Measurements from ENCODE around the gene CEP126. TPM values are rescaled to one million over a fixed set of nuclear protein-coding genes. Genes with fewer than 3 reads are reported as not detected.

Gene CEP126
- total RNA-seq, 4 donors from 2014 or later = 4.3 to 11.7 (median 9.6) TPM

DNA sequence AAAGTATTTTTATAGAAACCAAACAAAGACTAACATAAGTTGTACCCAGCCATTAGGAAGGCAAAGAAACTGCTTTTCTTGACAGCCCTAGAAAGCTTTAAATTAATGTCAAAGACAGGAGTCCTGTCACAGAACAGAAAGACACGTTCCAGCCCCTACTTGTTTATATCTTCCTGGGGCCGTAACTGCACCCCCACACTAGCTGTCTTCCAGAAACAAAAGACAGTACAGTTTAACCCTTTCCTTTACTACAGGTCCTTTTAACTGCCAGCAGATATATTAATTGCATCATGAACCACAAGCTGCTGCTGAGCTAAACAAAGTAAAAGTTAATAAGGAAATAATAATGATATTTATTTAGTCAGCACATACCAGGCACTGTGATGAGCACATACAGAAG is 112.1 kb downstream of the CEP126 start:
- 0 to 5% methylated on average over 2 of the region's 2 CpGs for WGBS, 2 donors (ENCODE audit: low coverage in 1 of 2)
- TF ChIP-seq POLR2AphosphoS5 (IDR thresholded peaks at IDR 0.05) = no peak
- no peak for TF ChIP-seq EP300 (IDR thresholded peaks at IDR 0.05)
- no peak for TF ChIP-seq POLR2A (IDR thresholded peaks at IDR 0.05)
- TF ChIP-seq, protein P1, sequence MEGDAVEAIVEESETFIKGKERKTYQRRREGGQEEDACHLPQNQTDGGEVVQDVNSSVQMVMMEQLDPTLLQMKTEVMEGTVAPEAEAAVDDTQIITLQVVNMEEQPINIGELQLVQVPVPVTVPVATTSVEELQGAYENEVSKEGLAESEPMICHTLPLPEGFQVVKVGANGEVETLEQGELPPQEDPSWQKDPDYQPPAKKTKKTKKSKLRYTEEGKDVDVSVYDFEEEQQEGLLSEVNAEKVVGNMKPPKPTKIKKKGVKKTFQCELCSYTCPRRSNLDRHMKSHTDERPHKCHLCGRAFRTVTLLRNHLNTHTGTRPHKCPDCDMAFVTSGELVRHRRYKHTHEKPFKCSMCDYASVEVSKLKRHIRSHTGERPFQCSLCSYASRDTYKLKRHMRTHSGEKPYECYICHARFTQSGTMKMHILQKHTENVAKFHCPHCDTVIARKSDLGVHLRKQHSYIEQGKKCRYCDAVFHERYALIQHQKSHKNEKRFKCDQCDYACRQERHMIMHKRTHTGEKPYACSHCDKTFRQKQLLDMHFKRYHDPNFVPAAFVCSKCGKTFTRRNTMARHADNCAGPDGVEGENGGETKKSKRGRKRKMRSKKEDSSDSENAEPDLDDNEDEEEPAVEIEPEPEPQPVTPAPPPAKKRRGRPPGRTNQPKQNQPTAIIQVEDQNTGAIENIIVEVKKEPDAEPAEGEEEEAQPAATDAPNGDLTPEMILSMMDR (IDR thresholded peaks at IDR 0.05) = no peak
- H3K36me3 ChIP-seq = no peaks in the 10 kb centered on the region
- H3K27ac ChIP-seq = no peak overlapping the region
- no peak overlapping the region for H3K4me3 ChIP-seq
- H3K9me3 ChIP-seq = no peaks in the 10 kb centered on the region
- H3K4me1 ChIP-seq = peaks cover 0 to 15% (median 0%) of the 10 kb centered on the region in 3 donors
- ATAC-seq = no peak
- no peaks in the 10 kb centered on the region for H3K27me3 ChIP-seq

DNA sequence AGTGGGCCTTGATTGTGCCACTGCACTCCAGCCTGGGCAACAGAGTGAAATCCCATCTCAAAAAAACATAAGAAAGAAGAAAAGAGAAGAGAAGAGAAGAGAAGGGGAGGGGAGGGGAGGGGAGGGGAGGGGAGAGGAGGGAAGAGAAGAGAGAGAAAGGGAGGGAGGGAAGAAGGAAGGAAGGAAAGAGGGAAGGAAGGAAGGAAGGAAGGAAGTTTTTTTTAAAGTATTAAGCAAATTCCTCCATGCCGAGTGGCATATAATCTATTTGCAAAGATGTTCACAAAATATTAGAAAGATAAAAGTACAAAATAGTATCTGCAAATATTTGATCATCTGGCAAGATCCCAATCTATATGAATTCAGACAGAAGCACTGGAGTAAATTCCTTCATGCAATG is 121.9 kb downstream of the CEP126 start:
- TF ChIP-seq EP300 (IDR thresholded peaks at IDR 0.05) (no peak), POLR2AphosphoS5 (IDR thresholded peaks at IDR 0.05) (no peak), POLR2A (IDR thresholded peaks at IDR 0.05) (no peak)
- TF ChIP-seq, protein P1 (IDR thresholded peaks at IDR 0.05) = no peak
- no peaks in the 10 kb centered on the region for H3K4me1 ChIP-seq
- WGBS, 2 donors (ENCODE audit: low coverage in 1 of 2) = 89 to 92% methylated on average over 1 of the region's 1 CpG
- peaks cover 0 to 4% (median 0%) of the 10 kb centered on the region in 3 donors for H3K9me3 ChIP-seq
- no peak overlapping the region for H3K27ac ChIP-seq
- H3K36me3 ChIP-seq = no peaks in the 10 kb centered on the region
- ATAC-seq = no peak
- H3K4me3 ChIP-seq = no peak overlapping the region
- no peaks in the 10 kb centered on the region for H3K27me3 ChIP-seq

DNA sequence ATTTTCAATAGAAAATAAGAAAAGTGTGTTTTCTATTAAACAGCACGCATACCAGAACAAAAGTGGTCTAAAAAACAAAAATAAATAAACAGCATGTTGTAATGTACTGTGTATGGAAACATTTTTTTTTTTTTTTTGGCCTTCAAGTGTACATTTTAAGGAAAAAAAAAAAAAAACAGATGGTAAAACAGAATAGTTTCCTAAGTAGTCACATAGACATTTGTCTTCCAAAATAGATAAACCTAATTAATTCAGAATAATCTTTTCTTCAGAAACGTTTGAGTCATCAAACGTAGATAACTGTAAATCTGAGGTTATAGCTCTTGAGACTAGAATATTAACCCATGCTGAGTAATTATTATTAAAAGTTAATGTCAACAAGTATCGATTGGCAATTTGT is 132.0 kb downstream of the CEP126 start:
- Histone ChIP-seq H3K9me3 (no peaks in the 10 kb centered on the region), H3K4me1 (peaks cover 0 to 13% (median 0%) of the 10 kb centered on the region in 3 donors), H3K27me3 (no peaks in the 10 kb centered on the region), H3K4me3 (peak overlapping the region; percentile 61 to 62), H3K27ac (peak overlapping the region in 3 of 4 donors; percentile 75 to 80 (median 76)), H3K36me3 (no peaks in the 10 kb centered on the region)
- 26 to 29% methylated on average over 4 of the region's 4 CpGs for WGBS, 2 donors (ENCODE audit: low coverage in 1 of 2)
- no peak for TF ChIP-seq POLR2A (IDR thresholded peaks at IDR 0.05)
- TF ChIP-seq EP300 (IDR thresholded peaks at IDR 0.05) = no peak
- TF ChIP-seq, protein P1 (IDR thresholded peaks at IDR 0.05) = no peak
- TF ChIP-seq POLR2AphosphoS5 (IDR thresholded peaks at IDR 0.05) = no peak
- ATAC-seq = no peak

DNA sequence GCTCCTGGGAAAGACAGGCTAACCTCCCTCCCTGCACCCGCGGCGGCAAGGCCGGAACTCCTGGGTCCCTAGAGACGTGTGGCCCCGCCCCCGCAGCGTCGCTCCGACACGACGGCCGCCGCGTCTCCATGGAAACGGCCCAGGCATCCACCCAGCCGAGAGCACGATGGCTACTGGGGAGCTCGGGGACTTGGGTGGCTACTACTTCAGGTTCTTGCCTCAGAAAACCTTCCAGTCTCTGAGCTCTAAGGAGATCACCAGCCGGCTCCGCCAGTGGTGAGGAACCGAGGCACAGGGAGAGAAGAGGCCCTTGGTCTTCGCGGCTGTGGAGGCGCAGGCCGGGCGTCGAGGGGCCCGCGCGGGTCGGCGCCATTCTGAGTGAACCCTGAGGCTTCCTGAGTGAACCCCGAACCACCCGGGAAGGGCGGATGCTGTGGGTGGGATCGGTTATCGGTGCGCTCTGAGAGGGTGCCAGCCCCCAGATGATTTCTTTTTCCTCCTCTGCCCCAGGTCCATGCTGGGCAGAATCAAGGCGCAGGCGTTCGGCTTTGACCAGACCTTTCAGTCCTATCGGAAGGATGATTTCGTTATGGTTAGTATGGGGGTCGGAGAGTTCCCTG is 132.6 kb downstream of the CEP126 start, which contains the start of gene CFAP300:
Gene CFAP300, plus strand, starts transcription at position 133 of the 620 bp plus-strand sequence. Its CDS starts 34 bp downstream, at position 167.
- Histone ChIP-seq H3K36me3 (no peaks in the 10 kb centered on the region), H3K9me3 (no peaks in the 10 kb centered on the region), H3K27me3 (no peaks in the 10 kb centered on the region), H3K4me1 (peaks cover 0 to 13% (median 0%) of the 10 kb centered on the region in 3 donors), H3K4me3 (peak within 1 kb of the TSS; percentile 61 to 62), H3K27ac (peak within 1 kb of the TSS in 3 of 4 donors; percentile 75 to 80 (median 76))
- 0 to 13% methylated on average over 6 to 16 of the region's 45 CpGs for WGBS, 2 donors (ENCODE audit: low coverage in 1 of 2)
- ATAC-seq = peak; percentile 92
- TF ChIP-seq, protein P1 (IDR thresholded peaks at IDR 0.05) = no peak
- TF ChIP-seq POLR2AphosphoS5 (IDR thresholded peaks at IDR 0.05) = peak; percentile 33

Other genes with a start within 250 kb of the CEP126 start
- gene ANGPTL5, start 1.5 kb downstream of the CEP126 start, total RNA-seq = under 1 TPM in 3 of 4 donors, not detected in 1; 0.12 to 0.62 (median 0.57) TPM
- 10 to 100 TPM in 1 of 4 donors, 1 to 10 TPM in 3; 1.4 to 23.3 (median 1.5) TPM for gene CFAP300, start 132.4 kb downstream of the CEP126 start, total RNA-seq
- 100 to 1,000 TPM; 192 to 323 (median 278) TPM for gene YAP1, start 195.4 kb downstream of the CEP126 start, total RNA-seq